Forelimb muscle (tissue), 1 donor: ENCODE data around the gene KCNK3. TPM values are rescaled to one million over a fixed set of nuclear protein-coding genes. Genes with fewer than 3 reads are reported as not detected.

Experiments used
- DNase-seq: peaks from one replicate; pipeline ENCODE4 v3.0.0-alpha.2; 2013; ENCODE audit warnings: low read depth
- polyA plus RNA-seq: library from polyadenylated mRNA; unstranded; fragments of 120-200 nt; gene quantifications from one replicate; pipeline ENCODE4 v1.2.1, GENCODE V29; 2013; ENCODE audit not compliant: insufficient read length

Gene KCNK3
- polyA plus RNA-seq, 1 donor, result 1.6 TPM

- no peak for DNase-seq
These were observed 4.7 kb upstream of the KCNK3 start for GRCh38 chr2:26687801-26688200.

- no peak for DNase-seq
These were observed 1.4 kb upstream of the KCNK3 start for GRCh38 chr2:26691161-26691560.

- no peak for DNase-seq
These were observed 642 bp upstream of the KCNK3 start for GRCh38 chr2:26691881-26692278.

- no peak for DNase-seq
These were observed 651 bp downstream of the KCNK3 start for GRCh38 chr2:26692897-26693849.

GRCh38 chr2:26694001-26694400 is 1.5 kb downstream of the KCNK3 start:
- DNase-seq, result no peak

GRCh38 chr2:26696351-26696816 is 3.9 kb downstream of the KCNK3 start:
- DNase-seq, result no peak

GRCh38 chr2:26697425-26697824 is 4.9 kb downstream of the KCNK3 start:
- no peak for DNase-seq

- DNase-seq, result no peak
These were observed 6.8 kb downstream of the KCNK3 start for GRCh38 chr2:26699295-26699694.

- no peak for DNase-seq
These were observed 7.6 kb downstream of the KCNK3 start for GRCh38 chr2:26700078-26700477.

GRCh38 chr2:26701596-26701995 is 9.1 kb downstream of the KCNK3 start:
- no peak for DNase-seq

- DNase-seq, result no peak
These were observed 9.5 kb downstream of the KCNK3 start for GRCh38 chr2:26702025-26702424.

- no peak for DNase-seq
These were observed 12.0 kb downstream of the KCNK3 start for GRCh38 chr2:26704441-26704977.

- DNase-seq, result no peak
These were observed 12.6 kb downstream of the KCNK3 start for GRCh38 chr2:26705126-26705525.

GRCh38 chr2:26706093-26706492 is 13.6 kb downstream of the KCNK3 start:
- no peak for DNase-seq

- no peak for DNase-seq
These were observed 14.3 kb downstream of the KCNK3 start for GRCh38 chr2:26706616-26707473.

GRCh38 chr2:26707747-26708146 is 15.2 kb downstream of the KCNK3 start:
- no peak for DNase-seq

- no peak for DNase-seq
These were observed 15.9 kb downstream of the KCNK3 start for GRCh38 chr2:26708457-26708856.

- DNase-seq, result no peak
These were observed 17.0 kb downstream of the KCNK3 start for GRCh38 chr2:26709323-26710110.

- no peak for DNase-seq
These were observed 17.6 kb downstream of the KCNK3 start for GRCh38 chr2:26710145-26710544.

GRCh38 chr2:26710743-26711456 is 18.4 kb downstream of the KCNK3 start:
- DNase-seq, result no peak
